Loucy (cell line): ENCODE data around the gene C10orf71.
A peak's percentile ranks its signal among the peaks of the same experiment; 100 is the strongest.

Experiments
- H2AFZ ChIP-seq: fragments of 200-600 bp; sonication (generic); 2 replicates; pipeline ENCODE4 v1.6.0; 2016; ENCODE audit warnings: antibody characterized with exemption, mild to moderate bottlenecking, low read length, moderate library complexity
- H3F3A ChIP-seq: fragments of 200-600 bp; 2 replicates; pipeline ENCODE4 v1.6.0; 2016; ENCODE audit warnings: antibody characterized with exemption, low read depth, mild to moderate bottlenecking
- H3K27me3 ChIP-seq: fragments of 200-600 bp; sonication (generic); 2 replicates; pipeline ENCODE4 v1.6.1; 2014; ENCODE audit warnings: low read length, mild to moderate bottlenecking; ENCODE audit not compliant: insufficient read depth, poor library complexity, severe bottlenecking
- H3K36me3 ChIP-seq: fragments of 200-600 bp; sonication (generic); 2 replicates; pipeline ENCODE4 v1.6.1; 2016; ENCODE audit warnings: low read length; ENCODE audit not compliant: insufficient read depth
- H3K4me1 ChIP-seq: fragments of 200-600 bp; sonication (generic); 2 replicates; pipeline ENCODE4 v1.5.1; 2014; ENCODE audit warnings: low read length, mild to moderate bottlenecking; ENCODE audit not compliant: insufficient read depth, poor library complexity, severe bottlenecking
- H3K4me2 ChIP-seq: fragments of 200-600 bp; sonication (generic); 2 replicates; pipeline ENCODE4 v1.6.0; 2014; ENCODE audit warnings: antibody characterized with exemption, low read length, low read depth, mild to moderate bottlenecking; ENCODE audit not compliant: poor library complexity, severe bottlenecking
- H3K4me3 ChIP-seq: fragments of 200-600 bp; sonication (generic); 2 replicates; pipeline ENCODE4 v1.5.1; 2014; ENCODE audit warnings: low read length, mild to moderate bottlenecking, mixed read lengths; ENCODE audit not compliant: poor library complexity, severe bottlenecking
- H3K79me2 ChIP-seq: fragments of 200-600 bp; sonication (generic); 2 replicates; pipeline ENCODE4 v1.6.1; 2014; ENCODE audit warnings: low read length; ENCODE audit not compliant: insufficient read depth
- H3K9ac ChIP-seq: fragments of 200-600 bp; sonication (generic); 2 replicates; pipeline ENCODE4 v1.6.0; 2014; ENCODE audit warnings: mild to moderate bottlenecking, low read depth, low read length, moderate library complexity; ENCODE audit not compliant: poor library complexity, severe bottlenecking
- H3K9me2 ChIP-seq: fragments of 200-600 bp; sonication (generic); replicated peaks from 2 replicates; pipeline ENCODE4 v1.6.1; 2016; ENCODE audit warnings: low read depth, low read length, mixed read lengths
- H3K9me3 ChIP-seq: fragments of 200-600 bp; sonication (generic); 2 replicates; pipeline ENCODE4 v1.6.1; 2014; ENCODE audit warnings: mild to moderate bottlenecking, antibody characterized with exemption, low read length, low read depth; ENCODE audit not compliant: insufficient read depth
- H4K20me1 ChIP-seq: fragments of 200-600 bp; sonication (generic); 2 replicates; pipeline ENCODE4 v1.6.0; 2014; ENCODE audit warnings: antibody characterized with exemption, low read length, mild to moderate bottlenecking; ENCODE audit not compliant: insufficient read depth, poor library complexity, severe bottlenecking
- CTCF ChIP-seq: fragments of 200-600 bp; sonication (generic); conservative IDR thresholded peaks from 2 replicates; pipeline ENCODE4 v1.5.1; 2014; ENCODE audit warnings: mild to moderate bottlenecking, antibody characterized with exemption, low read length
- EZH2phosphoT487 ChIP-seq: fragments of 200-600 bp; IDR thresholded peaks from 2 replicates; pipeline ENCODE4 v1.6.1; 2018; ENCODE audit warnings: antibody characterized with exemption, mild to moderate bottlenecking, moderate library complexity, borderline replicate concordance

Gene C10orf71

GRCh38 chr10:49281461-49281860 lies 17.5 kb upstream of the C10orf71 start:
- H3F3A ChIP-seq: no peaks in the 10 kb centered on the region
- no peak overlapping the region for H2AFZ ChIP-seq
- H3K79me2 ChIP-seq: no peaks in the 10 kb centered on the region
- no peak overlapping the region for H3K9ac ChIP-seq
- no peaks in the 10 kb centered on the region for H4K20me1 ChIP-seq
- peaks cover 22% of the 10 kb centered on the region for H3K4me1 ChIP-seq
- H3K27me3 ChIP-seq: no peaks in the 10 kb centered on the region
- no peaks in the 10 kb centered on the region for H3K9me3 ChIP-seq
- peak; percentile 74 for TF ChIP-seq CTCF
- no peak for TF ChIP-seq EZH2phosphoT487
- no peaks in the 10 kb centered on the region for H3K9me2 ChIP-seq
- H3K36me3 ChIP-seq: no peaks in the 10 kb centered on the region
- H3K4me3 ChIP-seq: no peak overlapping the region
- H3K4me2 ChIP-seq: no peak overlapping the region

GRCh38 chr10:49282306-49282705 lies 16.7 kb upstream of the C10orf71 start:
- Histone ChIP-seq H3K4me3 (no peak overlapping the region), H3K36me3 (no peaks in the 10 kb centered on the region)

GRCh38 chr10:49282879-49283341 lies 16.1 kb upstream of the C10orf71 start:
- peaks cover 19% of the 10 kb centered on the region for H3K4me1 ChIP-seq
- H3K9me3 ChIP-seq: no peaks in the 10 kb centered on the region
- TF ChIP-seq CTCF (no peak), EZH2phosphoT487 (no peak)
- H3F3A ChIP-seq: no peaks in the 10 kb centered on the region
- no peaks in the 10 kb centered on the region for H3K79me2 ChIP-seq
- H4K20me1 ChIP-seq: no peaks in the 10 kb centered on the region
- no peak overlapping the region for H3K9ac ChIP-seq
- no peaks in the 10 kb centered on the region for H3K27me3 ChIP-seq
- H3K36me3 ChIP-seq: no peaks in the 10 kb centered on the region
- no peak overlapping the region for H3K4me2 ChIP-seq
- no peak overlapping the region for H2AFZ ChIP-seq
- H3K9me2 ChIP-seq: no peaks in the 10 kb centered on the region
- H3K4me3 ChIP-seq: no peak overlapping the region

More at GRCh38 chr10:49282306-49282705, 16.7 kb upstream of the C10orf71 start:
- no peak overlapping the region for H3K9ac ChIP-seq
- no peaks in the 10 kb centered on the region for H3K9me3 ChIP-seq
- no peak overlapping the region for H2AFZ ChIP-seq
- TF ChIP-seq CTCF (no peak), EZH2phosphoT487 (no peak)
- H4K20me1 ChIP-seq: no peaks in the 10 kb centered on the region
- H3F3A ChIP-seq: no peaks in the 10 kb centered on the region
- H3K4me2 ChIP-seq: no peak overlapping the region
- peaks cover 22% of the 10 kb centered on the region for H3K4me1 ChIP-seq
- no peaks in the 10 kb centered on the region for H3K79me2 ChIP-seq
- no peaks in the 10 kb centered on the region for H3K9me2 ChIP-seq
- H3K27me3 ChIP-seq: no peaks in the 10 kb centered on the region
